ENCODE measurements around the gene CNP.
"Not testable (repeated sequence)": the region's sequence is repeated elsewhere in the genome, so short reads cannot be mapped to it uniquely, and the experiment has no call there.

CNP gene

DNA sequence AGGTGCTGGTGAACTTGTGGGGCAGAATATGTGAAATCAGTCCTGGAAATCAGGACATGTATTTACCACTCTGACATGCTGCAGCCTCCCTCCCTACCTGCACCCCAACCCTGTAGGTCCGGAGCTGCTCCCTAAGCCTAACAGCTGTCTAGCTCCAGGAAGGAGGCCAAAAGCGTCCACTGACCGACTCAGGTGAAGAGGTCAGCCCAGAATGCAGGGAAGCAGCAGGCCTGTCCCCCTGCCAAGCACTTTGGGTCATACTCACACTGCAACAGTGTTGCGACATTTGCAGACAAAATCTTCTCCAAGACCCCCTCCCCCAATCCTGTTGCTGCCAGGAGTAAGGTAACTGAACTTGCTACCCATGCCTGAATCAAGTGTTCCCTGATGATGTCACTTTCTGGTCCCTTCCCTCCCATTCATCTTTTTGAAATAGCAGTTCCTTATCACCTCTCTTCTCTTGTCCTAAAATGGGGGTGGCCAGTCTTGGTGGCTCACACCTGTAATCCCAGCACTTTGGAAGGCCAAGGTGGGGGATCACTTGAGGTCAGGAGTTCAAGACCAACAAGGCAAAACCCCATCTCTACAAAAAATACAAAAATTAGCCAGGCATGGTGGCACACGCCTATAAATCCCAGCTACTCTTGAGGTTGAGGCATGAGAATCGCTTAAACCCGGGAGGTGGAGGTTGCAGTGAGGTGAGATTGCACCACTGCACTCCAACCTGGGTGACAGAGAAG lies 46.6 kb upstream of the CNP start:
- H3K4me3 ChIP-seq = peak overlapping the region in 1 of 2 donors; percentile 100
- no peaks in the 10 kb centered on the region for H3K9me3 ChIP-seq
- intact Hi-C loops (cut with DNase I; ENCODE audit: low total_unique reads) = no loop called here
- peak overlapping the region; percentile 81 to 94 for H3K27ac ChIP-seq
- H3K4me1 ChIP-seq = peaks cover 0 to 33% (median 20%) of the 10 kb centered on the region in 4 donors
- DNase-seq = no peak
- no peaks in the 10 kb centered on the region for H3K27me3 ChIP-seq
- no peaks in the 10 kb centered on the region for H3K36me3 ChIP-seq
- TF ChIP-seq, protein P1, sequence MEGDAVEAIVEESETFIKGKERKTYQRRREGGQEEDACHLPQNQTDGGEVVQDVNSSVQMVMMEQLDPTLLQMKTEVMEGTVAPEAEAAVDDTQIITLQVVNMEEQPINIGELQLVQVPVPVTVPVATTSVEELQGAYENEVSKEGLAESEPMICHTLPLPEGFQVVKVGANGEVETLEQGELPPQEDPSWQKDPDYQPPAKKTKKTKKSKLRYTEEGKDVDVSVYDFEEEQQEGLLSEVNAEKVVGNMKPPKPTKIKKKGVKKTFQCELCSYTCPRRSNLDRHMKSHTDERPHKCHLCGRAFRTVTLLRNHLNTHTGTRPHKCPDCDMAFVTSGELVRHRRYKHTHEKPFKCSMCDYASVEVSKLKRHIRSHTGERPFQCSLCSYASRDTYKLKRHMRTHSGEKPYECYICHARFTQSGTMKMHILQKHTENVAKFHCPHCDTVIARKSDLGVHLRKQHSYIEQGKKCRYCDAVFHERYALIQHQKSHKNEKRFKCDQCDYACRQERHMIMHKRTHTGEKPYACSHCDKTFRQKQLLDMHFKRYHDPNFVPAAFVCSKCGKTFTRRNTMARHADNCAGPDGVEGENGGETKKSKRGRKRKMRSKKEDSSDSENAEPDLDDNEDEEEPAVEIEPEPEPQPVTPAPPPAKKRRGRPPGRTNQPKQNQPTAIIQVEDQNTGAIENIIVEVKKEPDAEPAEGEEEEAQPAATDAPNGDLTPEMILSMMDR (IDR thresholded peaks at IDR 0.05) = no peak

DNA sequence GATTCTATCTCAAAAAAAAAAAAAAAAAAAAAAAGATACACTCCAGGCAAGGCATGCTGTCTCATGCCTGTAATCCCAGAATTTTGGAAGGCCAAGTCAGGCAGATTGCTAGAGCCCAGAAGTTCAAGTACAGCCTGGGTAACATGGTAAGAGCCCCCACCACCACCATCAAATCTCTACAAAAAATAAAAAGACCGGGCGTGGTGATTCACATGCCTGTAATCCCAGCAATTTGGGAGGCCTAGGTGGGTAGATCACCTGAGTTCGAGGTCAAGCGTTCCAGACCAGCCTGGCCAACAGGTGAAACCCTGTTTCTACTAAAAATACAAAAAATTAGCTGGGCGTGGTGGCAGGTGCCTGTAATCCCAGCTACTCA lies 46.0 kb upstream of the CNP start:
- Histone ChIP-seq H3K36me3 (no peaks in the 10 kb centered on the region), H3K4me3 (no peak overlapping the region), H3K9me3 (no peaks in the 10 kb centered on the region), H3K27ac (no peak overlapping the region), H3K4me1 (peaks cover 0 to 28% (median 20%) of the 10 kb centered on the region in 4 donors), H3K27me3 (no peaks in the 10 kb centered on the region)
- no peak for DNase-seq
- TF ChIP-seq, protein P1 (IDR thresholded peaks at IDR 0.05) = no peak
- intact Hi-C loops (cut with DNase I; ENCODE audit: low total_unique reads) = no loop called here

DNA sequence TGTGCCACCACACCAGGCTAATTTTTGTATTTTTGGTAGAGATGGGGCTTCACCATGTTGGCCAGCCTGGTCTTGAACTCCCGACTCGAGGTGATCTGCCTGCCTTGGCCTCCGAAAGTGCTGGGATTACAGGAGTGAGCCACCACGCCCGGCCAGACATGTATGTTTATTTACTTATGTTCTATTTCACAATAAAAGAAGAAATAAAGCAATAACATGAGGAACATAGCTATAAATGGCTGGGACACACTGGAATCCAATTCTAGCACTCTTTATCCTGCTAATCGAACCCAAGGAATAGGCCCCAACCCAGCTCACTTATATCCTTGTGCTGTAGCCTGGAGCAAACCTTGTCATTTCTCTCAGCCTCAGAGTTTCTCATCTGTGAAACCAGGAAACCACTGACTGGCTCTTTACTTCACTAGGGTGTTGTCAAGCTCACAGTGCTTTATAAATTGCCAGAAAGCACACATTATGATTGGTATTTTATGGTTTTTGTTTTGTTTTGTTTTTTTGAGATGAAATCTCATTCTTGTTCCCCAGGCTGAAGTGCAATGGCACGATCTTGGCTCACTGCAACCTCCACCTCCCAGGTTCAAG lies 40.5 kb upstream of the CNP start:
- Histone ChIP-seq H3K9me3 (no peaks in the 10 kb centered on the region), H3K27ac (no peak overlapping the region), H3K4me1 (peaks cover 0 to 15% (median 11%) of the 10 kb centered on the region in 4 donors), H3K27me3 (no peaks in the 10 kb centered on the region), H3K4me3 (no peak overlapping the region), H3K36me3 (no peaks in the 10 kb centered on the region)
- TF ChIP-seq, protein P1 (IDR thresholded peaks at IDR 0.05) = no peak
- DNase-seq = no peak
- intact Hi-C loops (cut with DNase I; ENCODE audit: low total_unique reads) = no loop called here

DNA sequence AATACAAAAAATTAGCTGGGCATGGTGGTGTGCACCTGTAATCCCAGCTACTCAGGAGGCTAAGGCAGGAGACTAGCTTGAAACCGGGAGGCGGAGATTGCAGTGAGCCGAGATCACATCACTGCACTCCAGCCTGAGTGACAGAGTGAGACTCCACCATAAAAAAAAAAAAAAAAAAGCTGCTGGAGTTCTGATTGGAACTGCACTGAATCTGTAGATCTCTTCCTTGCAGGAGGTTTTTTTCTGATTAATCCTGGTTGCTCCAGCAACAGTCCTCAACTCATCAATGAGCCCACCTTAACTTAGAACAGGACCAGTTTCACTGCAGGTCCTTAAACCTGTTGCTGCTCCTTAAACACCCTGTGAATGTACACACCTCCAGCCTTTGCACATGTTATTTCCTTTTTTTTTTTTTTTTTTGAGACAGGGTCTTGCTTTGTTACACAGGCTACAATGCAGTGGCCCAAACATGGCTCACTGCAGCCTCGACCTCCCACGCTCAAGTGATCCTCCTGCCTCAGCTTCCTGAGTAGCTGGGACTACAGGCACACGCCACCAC lies 37.8 kb upstream of the CNP start:
- intact Hi-C loops (cut with DNase I; ENCODE audit: low total_unique reads) = no loop called here
- H3K27ac ChIP-seq = peak overlapping the region in 1 of 2 donors; percentile 89
- H3K36me3 ChIP-seq = no peaks in the 10 kb centered on the region
- no peak for DNase-seq
- TF ChIP-seq, protein P1 (IDR thresholded peaks at IDR 0.05) = no peak
- no peaks in the 10 kb centered on the region for H3K9me3 ChIP-seq
- H3K4me3 ChIP-seq = no peak overlapping the region
- H3K4me1 ChIP-seq = peaks cover 0 to 18% (median 11%) of the 10 kb centered on the region in 4 donors
- H3K27me3 ChIP-seq = no peaks in the 10 kb centered on the region

DNA sequence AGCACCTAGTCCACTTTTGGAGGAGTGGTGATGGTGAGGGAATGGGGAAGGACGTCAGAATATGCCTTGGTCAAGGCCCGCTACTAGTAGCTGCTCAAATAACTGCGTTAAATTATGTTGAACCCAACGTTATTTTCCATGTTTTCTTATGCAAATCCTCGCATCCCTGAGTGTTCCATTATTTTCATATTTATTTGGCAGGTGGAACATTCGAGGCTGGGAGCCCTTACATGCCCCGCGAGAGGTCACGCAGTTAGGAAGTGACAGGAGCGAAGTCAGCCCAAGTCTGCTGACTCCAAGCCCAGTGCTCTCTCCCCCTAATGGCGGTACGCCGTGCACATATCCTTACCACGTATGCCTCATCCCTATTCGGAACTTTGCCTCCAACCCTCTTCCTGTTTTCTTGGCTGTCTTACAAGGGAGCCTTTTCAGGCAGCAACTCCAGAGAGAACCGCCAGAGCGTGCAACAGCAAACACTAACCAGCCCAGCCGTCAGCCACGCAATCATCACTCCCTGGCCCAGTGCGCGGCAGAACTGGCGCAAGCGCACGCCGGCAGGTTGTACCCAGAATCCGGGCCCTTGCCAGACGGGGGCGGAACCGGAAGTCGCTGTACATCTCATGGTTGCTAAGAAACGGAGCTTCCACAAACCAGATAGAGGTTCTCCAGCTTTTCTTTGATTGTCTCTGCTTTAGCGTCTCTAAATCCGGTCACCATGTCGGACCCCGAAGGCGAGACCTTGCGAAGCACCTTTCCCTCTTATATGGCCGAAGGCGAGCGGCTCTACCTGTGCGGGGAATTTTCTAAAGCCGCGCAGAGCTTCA lies 36.4 kb upstream of the CNP start, which contains the start of gene ODAD4:
Gene ODAD4, plus strand, starts transcription at position 609 of the 824 bp plus-strand sequence. Its CDS starts 107 bp downstream, at position 716.
- intact Hi-C loops (cut with DNase I; ENCODE audit: low total_unique reads) = no loop called here
- TF ChIP-seq, protein P1 (IDR thresholded peaks at IDR 0.05) = peak; percentile 44 to 65
- Histone ChIP-seq H3K4me1 (peaks cover 0 to 18% (median 11%) of the 10 kb centered on the region in 4 donors), H3K36me3 (peaks cover 0 to 6% (median 0%) of the 10 kb centered on the region in 3 donors), H3K27me3 (no peaks in the 10 kb centered on the region), H3K9me3 (no peaks in the 10 kb centered on the region), H3K4me3 (peak within 1 kb of the TSS; percentile 59 to 62), H3K27ac (peak within 1 kb of the TSS; percentile 77 to 89)
- peak; percentile 96 to 98 for DNase-seq

DNA sequence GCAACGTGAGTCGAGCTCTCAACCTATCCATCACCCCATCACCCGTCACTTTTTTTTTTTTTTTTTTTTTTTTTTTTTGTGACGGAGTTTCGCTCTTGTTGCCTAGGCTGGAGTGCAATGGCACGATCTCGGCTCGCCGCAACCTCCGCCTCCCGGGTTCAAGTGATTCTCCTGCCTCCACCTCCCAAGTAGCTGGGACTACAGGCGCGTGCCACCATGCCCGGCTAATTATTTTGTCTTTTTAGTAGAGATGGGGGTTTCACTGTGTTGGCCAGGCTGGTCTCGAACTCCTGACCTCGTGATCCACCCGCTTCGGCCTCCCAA lies 35.8 kb upstream of the CNP start:
- DNase-seq; H3K27me3 ChIP-seq; H3K9me3 ChIP-seq; intact Hi-C loops (cut with DNase I; ENCODE audit: low total_unique reads): not testable (repeated sequence)
- Histone ChIP-seq H3K4me3 (peak overlapping the region; percentile 59 to 62), H3K36me3 (peaks cover 0 to 12% (median under 1%) of the 10 kb centered on the region in 3 donors), H3K27ac (peak overlapping the region; percentile 77 to 89), H3K4me1 (peaks cover 0 to 18% (median 11%) of the 10 kb centered on the region in 4 donors)

DNA sequence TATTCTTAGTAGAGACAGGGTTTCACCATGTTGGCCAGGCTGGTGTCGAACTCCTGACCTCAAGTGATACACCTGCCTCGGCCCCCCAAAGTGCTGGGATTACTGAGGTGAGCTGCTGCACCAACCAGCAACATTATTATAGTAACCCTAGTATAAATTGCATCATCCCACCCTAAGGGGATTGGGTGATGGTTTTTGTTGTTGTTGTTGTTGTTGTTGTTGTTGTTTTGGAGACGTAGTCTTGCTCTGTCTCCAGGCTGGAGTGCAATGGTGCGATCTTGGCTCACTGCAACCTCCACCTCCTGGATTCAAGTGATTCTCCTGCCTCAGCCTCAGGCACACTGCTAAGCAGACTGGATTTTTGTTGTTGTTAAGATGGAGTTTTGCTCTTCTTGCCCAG lies 34.9 kb upstream of the CNP start:
- H3K36me3 ChIP-seq = peaks cover 0 to 21% (median 8%) of the 10 kb centered on the region in 3 donors
- H3K9me3 ChIP-seq; DNase-seq; H3K4me3 ChIP-seq; intact Hi-C loops (cut with DNase I; ENCODE audit: low total_unique reads); H3K27ac ChIP-seq; H3K27me3 ChIP-seq: not testable (repeated sequence)
- H3K4me1 ChIP-seq = peaks cover 0 to 18% (median 11%) of the 10 kb centered on the region in 4 donors

Measured in tibial artery (tissue), 4 donors.